NB4 (cell line): ENCODE data around the gene AGPAT3.

Experiments
- DNase-seq: peaks from one replicate; pipeline ENCODE4 v3.0.0; 2010; ENCODE audit warnings: low read depth
- H3K4me3 ChIP-seq: one replicate; pipeline ENCODE4 v1.5.1; 2011; ENCODE audit warnings: mild to moderate bottlenecking, low read depth, low read length, moderate library complexity
- CTCF ChIP-seq: IDR thresholded peaks from one replicate; pipeline ENCODE4 v1.5.1; 2012; ENCODE audit warnings: low read depth, low read length
- MAX ChIP-seq: IDR thresholded peaks from 2 replicates; pipeline ENCODE4 v1.6.1; 2011; ENCODE audit warnings: low read depth, low read length
- MYC ChIP-seq: IDR thresholded peaks from 2 replicates; pipeline ENCODE4 v1.6.1; 2011; ENCODE audit warnings: low read depth, low read length
- POLR2A ChIP-seq: IDR thresholded peaks from 2 replicates; pipeline ENCODE4 v1.6.1; 2011; ENCODE audit warnings: mild to moderate bottlenecking; ENCODE audit not compliant: insufficient read length; ENCODE audit errors: extremely low read depth

The AGPAT3 gene

GRCh38 chr21:43873673-43874072, 8.7 kb downstream of the AGPAT3 start:
- H3K4me3 ChIP-seq: no peak overlapping the region
- TF ChIP-seq MAX: no peak
- TF ChIP-seq MYC: no peak
- no peak for TF ChIP-seq POLR2A
- TF ChIP-seq CTCF: no peak
- DNase-seq: no peak

GRCh38 chr21:43874085-43874805, 9.2 kb downstream of the AGPAT3 start:
- no peak for DNase-seq
- no peak for TF ChIP-seq MYC
- TF ChIP-seq CTCF: no peak
- no peak for TF ChIP-seq MAX
- no peak for TF ChIP-seq POLR2A
- no peak overlapping the region for H3K4me3 ChIP-seq

- no peak for TF ChIP-seq MAX
- no peak for TF ChIP-seq POLR2A
- TF ChIP-seq MYC: no peak
- TF ChIP-seq CTCF: no peak
- DNase-seq: no peak
- no peak overlapping the region for H3K4me3 ChIP-seq
These were observed 11.6 kb downstream of the AGPAT3 start for GRCh38 chr21:43876605-43877004.

- TF ChIP-seq MAX: no peak
- TF ChIP-seq MYC: no peak
- TF ChIP-seq POLR2A: no peak
- TF ChIP-seq CTCF: no peak
- no peak for DNase-seq
- no peak overlapping the region for H3K4me3 ChIP-seq
These were observed 13.0 kb downstream of the AGPAT3 start for GRCh38 chr21:43877936-43878575.

- no peak for TF ChIP-seq CTCF
- TF ChIP-seq POLR2A: no peak
- TF ChIP-seq MYC: no peak
- no peak for TF ChIP-seq MAX
- H3K4me3 ChIP-seq: no peak overlapping the region
- no peak for DNase-seq
These were observed 14.5 kb downstream of the AGPAT3 start for GRCh38 chr21:43879348-43880110.
